ENCODE data around the gene ARHGEF28.

DNA sequence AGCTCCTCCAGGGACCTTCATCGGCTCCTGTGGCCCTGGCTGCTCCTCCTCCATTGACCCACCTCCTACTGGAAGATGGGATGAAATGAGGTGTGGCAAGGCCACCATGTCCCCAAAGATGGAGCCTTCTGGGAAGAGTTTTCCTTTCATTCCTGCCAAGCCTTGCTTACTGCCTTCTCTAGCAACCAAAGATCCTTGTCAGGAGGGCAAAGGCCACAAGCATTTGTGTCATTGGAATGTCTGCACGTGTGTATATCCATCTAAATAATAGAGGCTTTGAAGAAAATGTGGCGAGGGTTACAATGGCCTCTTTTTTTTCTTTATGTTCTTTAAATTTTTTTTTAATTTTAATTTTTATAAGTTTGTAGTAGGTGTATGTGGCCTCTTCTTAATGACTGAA, 313.6 kb downstream of the ARHGEF28 start:
- no peak for TF ChIP-seq CTCF (IDR thresholded peaks at IDR 0.05)
- no peak for TF ChIP-seq POLR2A (IDR thresholded peaks at IDR 0.05)
